GM12878 (cell line): ENCODE data around the gene SEMA3G. TPM values are rescaled to one million over a fixed set of nuclear protein-coding genes. Genes with fewer than 3 reads are reported as not detected.

Experiments used
- ATAC-seq: fragments of 200-7000 bp; cut with Tn5 transposase; 3 replicates; pipeline ENCODE4 v1.9.1; 2020; ENCODE audit warnings: mild to moderate bottlenecking, moderate library complexity
- BruUV-seq: library from RNA; stranded (reverse); fragments of 400-500 nt; replicated peaks from 2 replicates; lab custom pipeline; 2021; lab: Mats Ljungman, UMichigan
- CTCF ChIA-PET: fragments of 300-600 bp; sonication (Branson Sonifier 250); formaldehyde crosslinking; extraction: SDS; loops from one replicate; lab custom pipeline; 2021; ENCODE audit warnings: inconsistent platforms; lab: Yijun Ruan, JAX
- POLR2A ChIA-PET: fragments of 350-600 bp; formaldehyde crosslinking; extraction: SDS; loops from one replicate; lab custom pipeline; 2021; ENCODE audit warnings: inconsistent platforms; lab: Charles Lee
- RAD21 ChIA-PET: fragments of 300-600 bp; sonication (Branson Sonifier 250); formaldehyde crosslinking; loops from one replicate; lab custom pipeline; 2023; ENCODE audit warnings: antibody characterized with exemption; ENCODE audit not compliant: unreplicated experiment; lab: Charles Lee
- SMC1A ChIA-PET: fragments of 300-600 bp; sonication (Branson Sonifier 250); formaldehyde crosslinking; loops from one replicate; lab custom pipeline; 2023; ENCODE audit not compliant: unreplicated experiment, uncharacterized antibody; lab: Charles Lee
- DNase-seq: peaks from one replicate; pipeline ENCODE4 v3.0.0-alpha.2; 2011; ENCODE audit warnings: low read depth, low spot score
- FAIRE-seq: peaks from 3 replicates; lab custom pipeline; 2011; peaks lifted over from hg19 to GRCh38; lab: Jason Lieb, UNC
- H2AFZ ChIP-seq: 2 replicates; pipeline ENCODE4 v1.6.0; 2011; ENCODE audit warnings: low read depth, low read length, control low read depth; ENCODE audit not compliant: control insufficient read depth
- H3K27ac ChIP-seq: 2 replicates; pipeline ENCODE4 v1.5.1; 2011; ENCODE audit warnings: control low read depth; ENCODE audit not compliant: control insufficient read depth, insufficient read depth
- H3K27me3 ChIP-seq, 2 experiments: replicated peaks in 1 of 2; 2 replicates each; pipeline versions ENCODE4 v1.6.0 to v1.6.1; 2011; ENCODE audit warnings: low read length in 1 of 2; ENCODE audit not compliant: control insufficient read depth in 2 of 2, insufficient read depth in 2 of 2
- H3K36me3 ChIP-seq, 2 experiments: 2 replicates each; pipeline ENCODE4 v1.5.1; 2011; ENCODE audit warnings: low read length in 1 of 2; ENCODE audit not compliant: control insufficient read depth in 2 of 2, insufficient read depth in 2 of 2
- H3K4me1 ChIP-seq: 2 replicates; pipeline ENCODE4 v1.6.1; 2011; ENCODE audit warnings: mild to moderate bottlenecking, low read length, moderate library complexity, mixed read lengths; ENCODE audit not compliant: control insufficient read depth, insufficient read depth
- H3K4me2 ChIP-seq: 2 replicates; pipeline ENCODE4 v1.6.0; 2011; ENCODE audit warnings: control low read depth; ENCODE audit not compliant: control insufficient read depth, insufficient read depth
- H3K4me3 ChIP-seq: fragments of 200-600 bp; sonication (generic); 2 replicates; pipeline ENCODE4 v1.5.1; 2016
- H3K79me2 ChIP-seq: 2 replicates; pipeline ENCODE4 v1.6.0; 2011; ENCODE audit warnings: low read length; ENCODE audit not compliant: control insufficient read depth, insufficient read depth
- H3K9ac ChIP-seq: 2 replicates; pipeline ENCODE4 v1.8.0; 2011; ENCODE audit warnings: low read length, control low read depth, mixed read lengths; ENCODE audit not compliant: control insufficient read depth, insufficient read depth
- H3K9me3 ChIP-seq: replicated peaks from 3 replicates; pipeline ENCODE4 v1.5.1; 2011; ENCODE audit warnings: mild to moderate bottlenecking, low read length; ENCODE audit not compliant: control insufficient read depth, insufficient read depth
- H4K20me1 ChIP-seq: 2 replicates; pipeline ENCODE4 v1.6.0; 2011; ENCODE audit not compliant: control insufficient read depth, insufficient read depth
- ATF2 ChIP-seq: IDR thresholded peaks from 2 replicates; pipeline ENCODE4 v1.6.1; 2012; ENCODE audit warnings: low read length, inconsistent platforms
- MXI1 ChIP-seq: fragments of 150-350 bp; IDR thresholded peaks from 2 replicates; pipeline ENCODE4 v1.6.1; 2011; ENCODE audit warnings: low read depth, mild to moderate bottlenecking, inconsistent platforms, low read length, improper control_type of control experiment
- RAD21 ChIP-seq: IDR thresholded peaks from 2 replicates; pipeline ENCODE4 v1.6.1; 2011; ENCODE audit warnings: mild to moderate bottlenecking, low read depth, low read length, moderate library complexity; ENCODE audit not compliant: insufficient read depth
- RB1 ChIP-seq: fragments of 450-650 bp; formaldehyde crosslinking; IDR thresholded peaks from 2 replicates; pipeline ENCODE4 v1.6.1; 2017; ENCODE audit warnings: mild to moderate bottlenecking, borderline replicate concordance
- RBBP5 ChIP-seq: fragments of 200-600 bp; sonication (generic); conservative IDR thresholded peaks from 2 replicates; pipeline ENCODE4 v1.6.1; 2016
- STAT1 ChIP-seq: fragments of 450-650 bp; conservative IDR thresholded peaks from 2 replicates; pipeline ENCODE4 v1.6.1; 2014; ENCODE audit warnings: antibody characterized with exemption, mild to moderate bottlenecking
- ZNF217 ChIP-seq: fragments of 450-650 bp; IDR thresholded peaks from 2 replicates; pipeline ENCODE4 v1.6.1; 2017; ENCODE audit warnings: antibody characterized with exemption, mild to moderate bottlenecking
- WGBS: methylation state at CpG from one replicate; pipeline ENCODE4 v1.1.6; 2016; ENCODE audit warnings: low lambda C conversion rate; ENCODE audit not compliant: insufficient replicate concordance, insufficient coverage; ENCODE audit errors: missing lambda C conversion rate; 5-methylcytosine and 5-hydroxymethylcytosine counted together
- in situ Hi-C: fragments of 300-500 bp; cut with MboI; formaldehyde crosslinking; loops from 9 replicates; pipeline ENCODE4 v1.14.3; 2018; ENCODE audit warnings: mixed read lengths
- intact Hi-C: fragments of 100-400 bp; cut with micrococcal nuclease; formaldehyde crosslinking; loops from one replicate; pipeline ENCODE4 v1.14.2; 2022; ENCODE audit not compliant: unreplicated experiment
- polyA plus RNA-seq, 11 experiments: library from polyadenylated mRNA; depleted of rRNA in 4 of 11; unstranded in 6 of 11; stranded (reverse) in 5 of 11; fragments of >200 nt; fragmentation: Nextera tagmentation in 4 of 11; fragmentation: Illumina TruSeq in 1 of 11; extraction: Ambion mirVana in 4 of 11; extraction: Trizol in 1 of 11; gene quantifications; 1 replicate in 1 of 11; 2 replicates in 10 of 11; pipeline versions ENCODE4 v1.2.1 to v1.2.3, GENCODE V29; 2011 to 2016; ENCODE audit warnings: inconsistent platforms in 2 of 11, missing spikeins in 2 of 11, low read depth in 1 of 11
- total RNA-seq, 4 experiments: library from RNA; depleted of rRNA in 3 of 4; stranded (reverse); fragments of >200 nt in 3 of 4; fragmentation: Illumina TruSeq in 1 of 4; extraction: Trizol in 1 of 4; gene quantifications; 2 replicates each; pipeline versions ENCODE4 v1.2.1 to v1.2.3, GENCODE V29; 2013 to 2021

The SEMA3G gene
- total and polyA plus RNA-seq, 10 of the 15 experiments (the other 5 are each of a cell fraction or from before 2014, with no cell fraction given) = 0.03 to 0.04 TPM; not detected in 8

GRCh38 chr3:52441772-52442332 lies 3.1 kb downstream of the SEMA3G start (continued):
- no peak for TF ChIP-seq ZNF217

GRCh38 chr3:52441091-52441771 lies 3.7 kb downstream of the SEMA3G start:
- FAIRE-seq (no peak), DNase-seq (no peak), ATAC-seq (no peak)
- Histone ChIP-seq H3K79me2 (no peaks in the 10 kb centered on the region), H3K4me3 (no peak overlapping the region), H3K4me1 (no peaks in the 10 kb centered on the region), H3K27me3 (no peaks in the 10 kb centered on the region), H3K36me3 (no peaks in the 10 kb centered on the region), H4K20me1 (no peaks in the 10 kb centered on the region), H3K27ac (no peak overlapping the region), H3K9ac (no peak overlapping the region), H3K9me3 (no peaks in the 10 kb centered on the region), H2AFZ (no peak overlapping the region), H3K4me2 (no peak overlapping the region)
- no TSS peak for BruUV-seq
- TF ChIP-seq ATF2 (no peak), STAT1 (no peak), RBBP5 (no peak), RAD21 (no peak), RB1 (no peak), MXI1 (no peak)
- intact Hi-C loops = no loop called here
- ChIA-PET SMC1A (no interaction called here), RAD21 (no interaction called here), POLR2A (interaction anchor here (0.6 kb wide), 1 partner anchor 435 kb away, joined by 3 read pairs; no protein-coding TSS in a partner anchor), CTCF (interaction anchor here (1.2 to 1.4 kb wide), 2 partner anchors 13 to 29 kb away, joined by 3 to 6 read pairs; no protein-coding TSS in a partner anchor)
- in situ Hi-C loops = no loop called here
- WGBS = 70% methylated on average over 22 of the region's 23 CpGs
